NCI-H2107 treated with DMSO at 0.1 percent for 48 hours (cell line): ENCODE results near the gene FCER1G.

ENCODE experiments used
- DNase-seq: peaks from one replicate; lab custom pipeline; 2025; ENCODE audit not compliant: unreplicated experiment; lab: John Stamatoyannopoulos, UW

Gene FCER1G

GRCh38 chr1:161261261-161262235, 46.5 kb downstream of the FCER1G start:
- no peak for DNase-seq

DNA sequence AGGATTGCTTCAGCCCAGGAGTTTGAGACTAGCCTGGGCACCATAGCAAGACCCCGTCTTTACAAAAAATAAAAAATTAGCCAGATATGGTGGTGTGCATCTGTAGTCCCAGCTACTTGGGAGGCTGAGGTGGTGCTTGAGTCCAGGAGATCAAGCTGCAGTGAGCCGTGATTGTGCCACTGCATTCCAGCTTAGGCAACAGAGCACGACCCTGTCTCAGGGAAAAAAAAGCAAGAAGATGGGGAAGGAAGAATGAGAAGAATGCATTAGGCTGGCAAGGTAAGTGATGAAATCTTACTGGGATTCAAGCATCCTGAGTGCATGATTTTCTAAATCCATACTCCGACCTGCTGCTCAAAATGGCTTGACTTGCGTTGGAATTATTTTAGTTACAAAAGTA, 50.2 kb downstream of the FCER1G start:
- no peak for DNase-seq

DNA sequence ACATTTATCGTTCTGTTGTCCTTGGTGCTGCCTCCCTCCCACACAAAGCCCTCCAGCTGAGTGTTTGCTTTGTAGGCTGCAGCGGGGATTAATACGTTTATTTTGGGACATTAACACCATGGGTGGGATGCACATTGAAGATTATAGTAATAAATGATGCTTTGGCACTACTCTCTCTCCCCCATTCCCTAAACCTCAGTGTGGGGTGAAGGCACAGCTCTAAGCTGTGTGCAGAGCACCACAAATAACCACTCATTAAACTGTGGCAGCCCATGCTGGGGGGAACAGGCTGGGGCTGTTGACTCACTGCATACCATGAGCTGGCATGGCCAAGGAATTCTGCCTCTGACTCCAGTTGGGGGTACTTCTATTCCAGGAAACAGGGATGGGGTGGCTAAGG, 51.1 kb downstream of the FCER1G start:
- no peak for DNase-seq

GRCh38 chr1:161266836-161267235, 51.7 kb downstream of the FCER1G start:
- DNase-seq, result no peak

DNA sequence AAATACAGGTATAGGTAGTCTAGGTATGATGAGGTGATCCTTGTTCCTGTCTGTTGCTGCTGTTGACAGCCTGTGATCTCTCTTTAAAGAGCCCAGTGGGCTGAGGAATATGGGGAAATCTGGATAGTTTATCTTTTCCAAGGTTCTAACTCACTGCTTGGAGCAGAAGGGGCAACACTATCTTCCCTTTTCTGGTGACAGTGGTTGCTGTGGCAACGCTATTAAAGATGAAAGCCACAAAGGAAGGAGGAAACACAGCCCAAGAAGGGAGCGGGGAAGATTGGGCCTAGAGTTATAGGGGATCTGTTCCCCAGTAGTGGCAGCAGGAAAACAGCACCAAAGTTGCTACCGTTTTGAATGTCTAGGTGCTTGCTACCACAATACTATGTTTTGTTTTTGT, 52.2 kb downstream of the FCER1G start:
- no peak for DNase-seq
